ENCODE measurements around the gene CISD3. TPM values are rescaled to one million over a fixed set of nuclear protein-coding genes. Genes with fewer than 3 reads are reported as not detected.

Gene CISD3
- total and polyA plus RNA-seq, 8 donors = 27.5 to 44.3 (median 30.9) TPM

- no peak for TF ChIP-seq CTCF (IDR thresholded peaks at IDR 0.05)
- WGBS, 2 donors = 74 to 79% methylated on average over 21 of the region's 21 CpGs
- DNase-seq = no peak
- no peak for FAIRE-seq
- H3K4me1 ChIP-seq = peaks cover 0 to 5% (median 5%) of the 10 kb centered on the region in 3 donors
- intact Hi-C loops (cut with DNase I) = no loop called here
- no peak overlapping the region for H3K27ac ChIP-seq
- peak overlapping the region in 1 of 4 donors; percentile 58 for H3K4me3 ChIP-seq
- H3K36me3 ChIP-seq = peaks cover 0 to 9% (median 0%) of the 10 kb centered on the region in 3 donors
- ATAC-seq = no peak
- no peaks in the 10 kb centered on the region for H3K9me3 ChIP-seq
- H3K27me3 ChIP-seq = no peaks in the 10 kb centered on the region
Observed at GRCh38 chr17:38707678-38708351, 22.3 kb upstream of the CISD3 start.

- ATAC-seq = no peak
- WGBS, 2 donors = 89 to 91% methylated on average over 18 of the region's 18 CpGs
- Histone ChIP-seq H3K9me3 (no peaks in the 10 kb centered on the region), H3K4me1 (peaks cover 0 to 5% (median 5%) of the 10 kb centered on the region in 3 donors), H3K36me3 (peaks cover 0 to 9% (median 5%) of the 10 kb centered on the region in 3 donors), H3K27ac (no peak overlapping the region), H3K4me3 (no peak overlapping the region), H3K27me3 (no peaks in the 10 kb centered on the region)
- TF ChIP-seq CTCF (IDR thresholded peaks at IDR 0.05) = no peak
- peak in 1 of 6 donors; percentile 12 for DNase-seq
- no peak for FAIRE-seq
- intact Hi-C loops (cut with DNase I) = no loop called here
Observed at GRCh38 chr17:38709104-38709820, 20.9 kb upstream of the CISD3 start.

- Histone ChIP-seq H3K27me3 (no peaks in the 10 kb centered on the region), H3K4me1 (peaks cover 0 to 5% (median 5%) of the 10 kb centered on the region in 3 donors), H3K36me3 (peaks cover 0 to 9% (median 6%) of the 10 kb centered on the region in 3 donors), H3K27ac (no peak overlapping the region), H3K9me3 (no peaks in the 10 kb centered on the region), H3K4me3 (no peak overlapping the region)
- no peak for FAIRE-seq
- intact Hi-C loops (cut with DNase I) = no loop called here
- 68% methylated on average over 13 of the region's 13 CpGs for WGBS, 2 donors
- no peak for TF ChIP-seq CTCF (IDR thresholded peaks at IDR 0.05)
- DNase-seq = no peak
- no peak for ATAC-seq
Observed at GRCh38 chr17:38709864-38710603, 20.1 kb upstream of the CISD3 start.

- no peak for TF ChIP-seq CTCF (IDR thresholded peaks at IDR 0.05)
- Histone ChIP-seq H3K27ac (no peak overlapping the region), H3K36me3 (peaks cover 0 to 9% (median 6%) of the 10 kb centered on the region in 3 donors), H3K9me3 (no peaks in the 10 kb centered on the region), H3K27me3 (no peaks in the 10 kb centered on the region), H3K4me1 (peaks cover 0 to 5% (median 5%) of the 10 kb centered on the region in 3 donors), H3K4me3 (no peak overlapping the region)
- FAIRE-seq (no peak), ATAC-seq (no peak), DNase-seq (no peak)
- WGBS, 2 donors = 85 to 88% methylated on average over 3 of the region's 3 CpGs
- intact Hi-C loops (cut with DNase I) = no loop called here
Observed at GRCh38 chr17:38710604-38710962, 19.6 kb upstream of the CISD3 start.

All from pancreas (tissue), 10 donors.